D721Med (cell line): Measurements from ENCODE around the gene CYP2A6.
A peak's percentile ranks its signal among the peaks of the same experiment; 100 is the strongest.

Source experiments
- DNase-seq: peaks from one replicate; pipeline ENCODE4 v3.0.0; 2011; ENCODE audit warnings: low spot score; ENCODE audit not compliant: insufficient read length
- FAIRE-seq: peaks from 2 replicates; lab custom pipeline; 2011; peaks lifted over from hg19 to GRCh38; lab: Jason Lieb, UNC
- CTCF ChIP-seq: IDR thresholded peaks from 2 replicates; pipeline ENCODE4 v1.5.1; 2012; ENCODE audit warnings: mild to moderate bottlenecking, control low read depth; ENCODE audit not compliant: insufficient read depth; ENCODE audit errors: missing control alignments

Gene CYP2A6

DNA sequence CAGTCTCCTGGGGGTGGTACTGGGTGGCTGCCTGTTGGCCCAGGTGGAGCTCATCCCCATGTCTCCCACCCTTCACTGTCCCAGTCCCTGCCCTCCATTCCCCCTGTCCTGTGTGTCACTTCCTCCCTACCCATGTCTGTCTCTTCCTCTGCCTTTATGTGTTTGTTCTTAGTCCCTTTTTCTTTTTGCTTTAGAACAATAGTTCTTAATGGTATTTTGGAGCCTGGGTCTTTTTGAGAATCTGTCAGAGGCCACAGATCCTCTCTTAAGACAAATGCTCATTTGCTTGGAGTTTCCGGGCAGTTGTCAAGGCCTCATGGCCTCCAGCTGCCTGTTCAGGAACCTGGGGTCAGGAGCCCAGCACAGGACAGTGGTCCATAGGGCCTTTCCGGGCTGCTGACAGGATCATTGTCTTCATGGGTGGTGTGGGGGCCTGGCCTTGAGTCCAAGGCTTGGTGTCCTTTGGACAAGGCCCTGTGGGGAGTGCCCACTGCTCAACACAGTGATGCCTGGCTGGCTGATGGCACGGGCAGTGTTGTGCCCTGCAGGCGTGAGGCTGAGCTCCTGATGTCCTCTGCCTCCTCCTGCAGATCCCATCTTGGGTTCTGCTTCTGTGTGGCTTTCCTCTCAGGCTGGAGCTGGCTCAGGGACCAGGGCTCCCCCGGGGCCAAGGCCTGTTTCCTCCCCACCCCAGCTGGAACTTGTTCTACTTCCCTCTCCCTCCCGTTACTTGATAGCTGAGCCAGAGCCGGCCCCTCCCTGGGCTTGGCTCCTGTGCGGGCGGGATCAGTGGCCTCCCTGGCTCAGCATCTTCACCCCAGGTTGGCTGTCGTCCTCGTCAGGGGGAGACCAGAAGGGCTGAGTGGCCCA, 47.7 kb downstream of the CYP2A6 start:
- no peak for FAIRE-seq
- no peak for TF ChIP-seq CTCF
- no peak for DNase-seq

- DNase-seq (no peak), FAIRE-seq (no peak)
- TF ChIP-seq CTCF: no peak
These were observed 48.6 kb downstream of the CYP2A6 start for GRCh38 chr19:40801426-40802299.

- DNase-seq (no peak), FAIRE-seq (no peak)
- TF ChIP-seq CTCF: no peak
These were observed 49.3 kb downstream of the CYP2A6 start for GRCh38 chr19:40800997-40801377.

DNA sequence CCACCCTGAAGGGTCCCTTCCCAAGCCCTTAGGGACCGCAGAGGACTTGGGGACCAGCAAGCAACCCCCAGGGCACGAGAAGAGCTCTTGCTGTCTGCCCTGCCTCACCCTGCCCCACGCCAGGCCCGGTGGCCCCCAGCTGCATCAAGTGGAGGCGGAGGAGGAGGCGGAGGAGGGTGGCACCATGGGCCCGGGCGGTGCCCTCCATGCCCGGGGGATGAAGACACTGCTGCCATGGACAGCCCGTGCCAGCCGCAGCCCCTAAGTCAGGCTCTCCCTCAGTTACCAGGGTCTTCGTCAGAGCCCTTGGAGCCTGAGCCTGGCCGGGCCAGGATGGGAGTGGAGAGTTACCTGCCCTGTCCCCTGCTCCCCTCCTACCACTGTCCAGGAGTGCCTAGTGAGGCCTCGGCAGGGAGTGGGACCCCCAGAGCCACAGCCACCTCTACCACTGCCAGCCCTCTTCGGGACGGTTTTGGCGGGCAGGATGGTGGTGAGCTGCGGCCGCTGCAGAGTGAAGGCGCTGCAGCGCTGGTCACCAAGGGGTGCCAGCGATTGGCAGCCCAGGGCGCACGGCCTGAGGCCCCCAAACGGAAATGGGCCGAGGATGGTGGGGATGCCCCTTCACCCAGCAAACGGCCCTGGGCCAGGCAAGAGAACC, 49.8 kb downstream of the CYP2A6 start:
- no peak for DNase-seq
- TF ChIP-seq CTCF: no peak
- no peak for FAIRE-seq

DNA sequence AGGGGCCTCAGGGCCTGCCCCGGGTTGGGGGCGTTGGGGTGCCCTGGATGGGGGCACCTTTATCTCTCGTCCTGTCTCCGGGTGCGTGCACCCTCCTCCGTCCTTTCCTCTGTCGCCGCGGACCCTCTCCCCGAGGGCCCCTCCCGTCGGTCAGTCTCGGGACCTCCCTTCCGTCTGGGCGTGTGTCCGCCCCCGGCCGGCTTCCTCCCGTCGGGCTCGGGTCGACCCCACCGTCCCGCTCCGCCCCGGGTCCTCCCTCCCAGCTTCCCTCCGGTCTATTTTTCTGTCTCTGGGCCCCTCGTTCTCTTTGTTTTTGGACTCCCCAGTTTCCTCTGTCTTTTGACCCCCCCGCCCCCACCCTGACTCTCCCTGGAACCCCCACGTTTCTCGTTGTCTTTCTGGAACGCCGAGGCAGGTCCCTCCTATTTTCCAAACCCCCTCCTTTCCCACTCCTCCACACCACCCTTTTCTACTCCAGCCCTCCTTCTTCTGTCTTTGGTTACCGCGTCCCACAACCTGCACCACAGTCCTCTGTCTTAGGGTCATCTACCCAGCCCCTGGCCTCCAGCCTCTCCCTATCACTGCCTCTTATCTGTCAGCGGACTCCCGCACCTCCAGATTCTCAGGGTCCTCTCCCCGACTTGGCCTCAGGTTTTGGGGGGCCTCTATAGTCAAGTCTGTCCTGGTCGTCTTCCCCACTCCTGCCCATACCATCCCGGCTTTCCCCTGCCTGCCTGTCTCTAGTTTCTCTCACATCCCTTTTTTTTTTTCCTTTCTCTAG, 50.5 kb downstream of the CYP2A6 start:
- FAIRE-seq (no peak), DNase-seq (no peak)
- TF ChIP-seq CTCF: no peak

- FAIRE-seq (no peak), DNase-seq (peak; percentile 78)
- TF ChIP-seq CTCF: no peak
These were observed 51.3 kb downstream of the CYP2A6 start, which contains the start of gene EGLN2 for GRCh38 chr19:40798683-40799557. Gene EGLN2 (plus strand): TSS chr19:40799191. CDS start chr19:40800573, 1,382 bp downstream.
